ENCODE data around the gene SPAG16.

The SPAG16 gene

GRCh38 chr2:214034417-214034816, 750.2 kb downstream of the SPAG16 start:
- TF ChIP-seq MAX (IDR thresholded peaks at IDR 0.05) (peak; percentile 56; the same call in 1 of the 2 replicates), TCF12 (IDR thresholded peaks at IDR 0.05; ENCODE audit: low read depth) (peak; percentile 95), REST (IDR thresholded peaks at IDR 0.05; ENCODE audit: low read depth) (no peak), CREB1 (IDR thresholded peaks at IDR 0.05; ENCODE audit: low read depth) (no peak), NFIC (IDR thresholded peaks at IDR 0.05) (peak; percentile 91), CEBPB (IDR thresholded peaks at IDR 0.05) (peak; percentile 51; the same call in 1 of the 2 replicates), EGR1 (IDR thresholded peaks at IDR 0.05) (no peak), RAD21 (IDR thresholded peaks at IDR 0.05; ENCODE audit: low read depth) (no peak), ZBTB7A (IDR thresholded peaks at IDR 0.05; ENCODE audit: low read depth) (no peak), FOXM1 (IDR thresholded peaks at IDR 0.05; ENCODE audit: borderline replicate concordance, low read depth) (peak; percentile 66), TEAD4 (IDR thresholded peaks at IDR 0.05) (peak; percentile 76), EP300 (IDR thresholded peaks at IDR 0.05; ENCODE audit: borderline replicate concordance) (peak; percentile 89), TAF1 (IDR thresholded peaks at IDR 0.05; ENCODE audit: low read depth) (no peak), YY1 (IDR thresholded peaks at IDR 0.05; ENCODE audit: low read depth) (no peak; the same call in 1 of the 2 replicates), USF1 (IDR thresholded peaks at IDR 0.05) (no peak)

GRCh38 chr2:214035091-214035852, 751.0 kb downstream of the SPAG16 start:
- TF ChIP-seq EGR1 (IDR thresholded peaks at IDR 0.05) (no peak), USF1 (IDR thresholded peaks at IDR 0.05) (no peak)

GRCh38 chr2:214035921-214036320, 751.7 kb downstream of the SPAG16 start:
- TF ChIP-seq REST (IDR thresholded peaks at IDR 0.05; ENCODE audit: low read depth): no peak
- TF ChIP-seq EGR1 (IDR thresholded peaks at IDR 0.05): no peak

GRCh38 chr2:214038186-214038585, 753.9 kb downstream of the SPAG16 start:
- TF ChIP-seq FOXM1 (IDR thresholded peaks at IDR 0.05; ENCODE audit: borderline replicate concordance, low read depth) (no peak), USF1 (IDR thresholded peaks at IDR 0.05) (no peak), NFIC (IDR thresholded peaks at IDR 0.05) (no peak), REST (IDR thresholded peaks at IDR 0.05; ENCODE audit: low read depth) (no peak), TAF1 (IDR thresholded peaks at IDR 0.05; ENCODE audit: low read depth) (no peak), RAD21 (IDR thresholded peaks at IDR 0.05; ENCODE audit: low read depth) (no peak), EGR1 (IDR thresholded peaks at IDR 0.05) (no peak), CEBPB (IDR thresholded peaks at IDR 0.05) (no peak), CREB1 (IDR thresholded peaks at IDR 0.05; ENCODE audit: low read depth) (no peak), YY1 (IDR thresholded peaks at IDR 0.05; ENCODE audit: low read depth) (no peak), ZBTB7A (IDR thresholded peaks at IDR 0.05; ENCODE audit: low read depth) (no peak), TCF12 (IDR thresholded peaks at IDR 0.05; ENCODE audit: low read depth) (no peak), EP300 (IDR thresholded peaks at IDR 0.05; ENCODE audit: borderline replicate concordance) (no peak), MAX (IDR thresholded peaks at IDR 0.05) (no peak), TEAD4 (IDR thresholded peaks at IDR 0.05) (no peak)

All from Ishikawa (cell line).